Body of pancreas (tissue), 4 donors: ENCODE data around the gene ARSA.

Source experiments
- CTCF ChIP-seq, 7 experiments: fragments of 450-650 bp in 4 of 7; fragments of 200-600 bp in 3 of 7; sonication (generic) in 3 of 7; IDR thresholded peaks; one replicate each; pipeline ENCODE4 v1.5.1; 2016 to 2019; ENCODE audit warnings: antibody characterized with exemption in 7 of 7
- POLR2A ChIP-seq, 3 donors: fragments of 450-650 bp; IDR thresholded peaks; one replicate each; pipeline ENCODE4 v1.6.1; 2016; ENCODE audit warnings: antibody characterized with exemption in 3 of 3, mild to moderate bottlenecking in 2 of 3

- TF ChIP-seq CTCF (IDR thresholded peaks at IDR 0.05) (no peak), POLR2A (IDR thresholded peaks at IDR 0.05) (no peak)
Observed at GRCh38 chr22:50672041-50672440, 44.1 kb upstream of the ARSA start.
